GM19395 (cell line): ENCODE measurements around the gene HBA2.
"Not testable (repeated sequence)": the region's sequence is repeated elsewhere in the genome, so short reads cannot be mapped to it uniquely, and the experiment has no call there.

Source experiments
- ATAC-seq: cut with Tn5 transposase; IDR thresholded peaks from one replicate; pipeline ENCODE4 v1.9.1; 2021; ENCODE audit warnings: mild to moderate bottlenecking, moderate library complexity; ENCODE audit not compliant: unreplicated experiment

HBA2 gene

DNA sequence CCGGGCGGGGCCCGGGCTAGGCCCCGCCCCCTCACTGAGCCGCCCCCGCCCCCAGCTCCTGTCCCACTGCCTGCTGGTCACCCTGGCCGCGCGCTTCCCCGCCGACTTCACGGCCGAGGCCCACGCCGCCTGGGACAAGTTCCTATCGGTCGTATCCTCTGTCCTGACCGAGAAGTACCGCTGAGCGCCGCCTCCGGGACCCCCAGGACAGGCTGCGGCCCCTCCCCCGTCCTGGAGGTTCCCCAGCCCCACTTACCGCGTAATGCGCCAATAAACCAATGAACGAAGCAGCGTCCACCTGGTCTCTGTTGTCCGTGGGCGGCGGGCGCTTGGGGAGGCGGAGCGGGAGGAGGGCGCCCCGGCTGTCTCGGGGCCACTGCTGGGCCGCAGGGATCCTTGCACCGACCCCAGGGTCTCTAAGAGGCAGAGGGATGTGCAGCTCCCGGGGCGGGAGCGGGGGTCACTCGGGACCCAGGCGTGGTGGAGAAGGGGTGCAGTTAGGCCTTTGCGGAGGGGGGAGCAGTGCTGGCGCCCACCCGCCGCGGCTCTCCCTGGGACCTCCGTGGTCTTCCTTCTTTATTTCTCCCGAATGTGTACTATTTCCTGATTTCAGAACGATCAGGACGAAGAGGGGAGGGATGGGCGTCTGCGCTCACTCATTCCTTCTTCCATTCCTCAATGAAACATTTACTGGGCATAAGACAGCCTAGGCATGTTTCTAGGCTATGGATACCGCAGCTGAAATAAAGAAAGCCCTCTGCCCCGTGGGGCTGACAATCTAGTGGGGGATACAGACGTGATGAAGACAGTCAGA, 18.3 kb upstream of the HBA2 start:
- no peak for ATAC-seq

DNA sequence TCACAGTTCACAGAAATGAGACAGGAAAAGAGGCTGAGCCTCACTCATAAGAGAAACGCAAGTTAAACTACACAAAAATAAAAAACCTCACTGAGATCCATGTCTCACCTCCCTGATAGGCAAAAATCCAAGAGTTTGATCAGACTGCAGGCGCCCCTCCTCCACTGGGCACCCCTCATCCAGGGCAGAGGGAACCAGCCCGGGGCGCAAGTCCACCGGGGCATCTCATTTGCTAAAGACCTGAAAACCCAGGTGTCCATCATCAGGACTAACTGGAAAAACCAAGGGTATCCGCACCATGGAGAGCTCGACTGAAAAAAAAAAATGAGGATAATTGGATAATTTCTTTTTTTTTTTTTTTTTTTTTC, 17.7 kb upstream of the HBA2 start:
- ATAC-seq = no peak

DNA sequence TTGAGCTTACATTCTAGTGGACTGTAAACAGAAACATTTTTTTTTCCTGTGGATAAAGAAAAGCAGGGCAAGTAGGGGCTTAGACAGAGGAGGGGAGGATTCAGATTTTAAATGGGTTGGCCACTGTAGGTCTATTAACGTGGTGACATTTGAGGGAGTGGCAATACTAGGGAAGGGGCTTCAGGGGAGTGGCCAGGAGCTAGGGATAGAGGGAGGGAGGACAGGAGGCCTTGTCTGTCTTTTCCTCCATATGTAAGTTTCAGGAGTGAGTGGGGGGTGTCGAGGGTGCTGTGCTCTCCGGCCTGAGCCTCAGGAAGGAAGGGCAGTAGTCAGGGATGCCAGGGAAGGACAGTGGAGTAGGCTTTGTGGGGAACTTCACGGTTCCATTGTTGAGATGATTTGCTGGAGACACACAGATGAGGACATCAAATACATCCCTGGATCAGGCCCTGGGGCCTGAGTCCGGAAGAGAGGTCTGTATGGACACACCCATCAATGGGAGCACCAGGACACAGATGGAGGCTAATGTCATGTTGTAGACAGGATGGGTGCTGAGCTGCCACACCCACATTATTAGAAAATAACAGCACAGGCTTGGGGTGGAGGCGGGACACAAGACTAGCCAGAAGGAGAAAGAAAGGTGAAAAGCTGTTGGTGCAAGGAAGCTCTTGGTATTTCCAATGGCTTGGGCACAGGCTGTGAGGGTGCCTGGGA, 13.4 kb upstream of the HBA2 start:
- no peak for ATAC-seq

DNA sequence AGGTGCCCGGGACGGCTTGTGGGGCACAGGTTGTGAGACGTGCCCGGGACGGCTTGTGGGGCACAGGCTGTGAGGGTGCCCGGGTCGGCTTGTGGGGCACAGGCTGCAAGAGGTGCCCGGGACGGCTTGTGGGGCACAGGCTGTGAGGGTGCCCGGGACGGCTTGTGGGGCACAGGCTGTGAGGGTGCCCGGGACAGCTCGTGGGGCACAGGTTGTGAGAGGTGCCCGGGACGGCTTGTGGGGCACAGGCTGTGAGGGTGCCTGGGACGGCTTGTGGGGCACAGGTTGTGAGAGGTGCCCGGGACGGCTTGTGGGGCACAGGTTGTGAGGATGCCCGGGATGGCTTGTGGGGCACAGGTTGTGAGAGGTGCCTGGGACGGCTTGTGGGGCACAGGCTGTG, 12.4 kb upstream of the HBA2 start:
- not testable (repeated sequence) for ATAC-seq

DNA sequence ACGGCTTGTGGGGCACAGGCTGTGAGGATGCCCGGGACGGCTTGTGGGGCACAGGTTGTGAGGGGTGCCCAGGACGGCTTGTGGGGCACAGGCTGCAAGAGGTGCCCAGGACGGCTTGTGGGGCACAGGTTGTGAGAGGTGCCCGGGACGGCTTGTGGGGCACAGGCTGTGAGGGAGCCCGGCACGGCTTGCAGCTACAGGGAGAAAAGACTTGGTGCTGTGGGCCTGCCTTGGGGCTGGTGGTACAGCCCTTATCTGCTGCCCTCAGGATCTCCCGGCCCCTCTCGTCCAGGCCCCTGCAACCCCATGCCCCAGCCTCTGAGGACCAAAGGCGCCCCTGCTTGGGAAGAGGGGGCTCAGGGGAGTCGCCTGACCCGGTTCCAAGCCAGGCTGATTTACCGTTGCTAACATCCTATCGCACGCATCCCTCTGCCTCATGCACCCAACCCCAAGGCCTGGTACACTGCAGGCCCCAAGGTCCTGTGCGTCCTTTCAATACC, 11.9 kb upstream of the HBA2 start:
- ATAC-seq = no peak

DNA sequence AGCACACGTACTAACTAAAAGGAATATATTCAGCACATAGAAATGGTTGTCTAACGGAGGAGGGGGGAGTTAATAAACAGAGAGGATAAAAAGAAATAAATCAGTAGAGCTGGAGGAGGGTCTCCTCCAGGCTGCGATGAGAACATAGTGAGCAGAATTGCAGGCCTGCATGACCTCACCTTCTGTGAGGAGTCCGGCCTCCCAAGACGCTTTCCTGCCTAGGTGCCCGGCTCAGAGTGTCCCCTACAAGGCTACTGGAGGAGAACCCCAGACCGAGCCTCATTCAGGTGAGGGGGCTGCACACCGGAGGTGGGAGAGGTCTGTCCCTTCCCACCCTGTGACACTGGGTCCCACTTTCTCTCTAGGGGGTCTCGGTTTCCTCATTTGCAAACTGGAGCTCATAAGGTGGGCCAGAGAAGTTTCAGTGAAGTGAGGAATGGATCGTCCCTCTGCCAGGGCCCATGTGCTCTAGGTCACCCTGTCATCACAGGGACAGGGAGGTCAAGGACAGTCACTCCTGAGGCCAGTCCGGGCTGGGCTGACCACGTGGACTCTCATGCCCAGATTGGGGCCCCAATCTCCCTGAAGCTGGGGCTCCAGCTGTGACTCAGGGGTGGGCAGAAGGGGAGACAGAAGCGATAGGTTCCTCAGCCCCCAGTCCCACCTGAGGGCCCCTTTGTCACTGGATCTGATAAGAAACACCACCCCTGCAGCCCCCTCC, 10.2 kb upstream of the HBA2 start:
- no peak for ATAC-seq

DNA sequence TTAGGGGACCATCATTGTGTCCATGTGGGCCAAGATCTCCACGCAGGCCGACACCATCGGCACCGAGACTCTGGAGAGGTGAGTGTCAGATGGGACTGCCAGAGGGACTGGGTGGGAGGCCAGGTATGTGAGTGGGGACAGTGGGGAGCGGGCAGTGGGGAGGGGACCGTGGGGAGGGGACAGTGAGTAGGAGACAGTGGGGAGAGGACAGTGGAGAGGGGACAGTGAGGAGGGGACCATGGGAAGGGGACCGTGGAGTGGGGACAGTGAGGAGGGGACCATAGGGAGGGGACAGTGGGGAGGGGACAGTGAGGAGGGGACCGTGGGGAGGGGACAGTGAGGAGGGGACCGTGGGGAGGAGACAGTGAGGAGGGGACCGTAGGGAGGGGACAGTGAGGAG, 9.5 kb upstream of the HBA2 start:
- not testable (repeated sequence) for ATAC-seq

DNA sequence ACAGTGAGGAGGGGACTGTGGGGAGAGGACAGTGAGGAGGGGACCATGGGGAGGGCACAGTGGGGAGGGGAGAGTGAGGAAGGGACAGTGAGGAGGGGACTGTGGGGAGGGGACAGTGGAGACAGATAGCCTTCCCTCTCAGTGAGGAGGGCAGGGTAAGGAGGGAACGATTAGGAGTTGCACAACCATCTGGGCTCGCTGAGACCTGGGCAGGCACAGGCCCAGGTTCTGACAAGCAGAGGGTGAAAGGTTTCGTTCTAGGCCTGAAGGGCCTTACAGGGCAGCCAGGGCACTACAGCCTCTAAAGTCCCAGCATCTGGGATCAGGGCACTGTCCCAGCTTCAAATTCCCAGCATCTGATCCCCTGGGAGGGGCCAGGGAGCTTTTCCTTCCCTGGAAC, 9.0 kb upstream of the HBA2 start:
- ATAC-seq = not testable (repeated sequence)

DNA sequence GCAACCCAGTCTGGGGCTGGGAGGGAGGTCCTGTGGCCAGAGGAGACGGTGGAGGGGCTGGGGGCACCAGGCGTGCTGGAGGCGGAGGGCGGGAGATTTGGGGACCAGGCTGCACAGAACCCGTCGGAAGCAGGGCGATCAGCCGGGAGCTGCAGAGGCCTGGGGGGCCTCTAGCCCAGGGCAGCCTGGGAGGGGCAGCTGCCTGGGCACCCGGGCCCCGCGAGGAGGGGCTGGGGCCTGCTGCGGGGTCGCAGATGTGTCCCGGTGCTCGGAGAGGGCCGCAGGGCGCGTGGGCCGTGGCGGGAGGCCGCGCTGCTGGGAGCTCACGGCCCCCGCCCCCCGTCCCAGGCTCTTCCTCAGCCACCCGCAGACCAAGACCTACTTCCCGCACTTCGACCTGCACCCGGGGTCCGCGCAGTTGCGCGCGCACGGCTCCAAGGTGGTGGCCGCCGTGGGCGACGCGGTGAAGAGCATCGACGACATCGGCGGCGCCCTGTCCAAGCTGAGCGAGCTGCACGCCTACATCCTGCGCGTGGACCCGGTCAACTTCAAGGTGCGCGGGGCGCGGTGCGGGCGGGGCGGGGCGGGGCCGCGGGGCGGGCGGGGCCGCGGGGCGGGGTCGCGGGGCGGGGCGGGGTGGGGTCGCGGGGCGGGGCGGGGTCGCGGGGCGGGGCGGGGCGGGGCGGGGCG, 8.4 kb upstream of the HBA2 start:
- not testable (repeated sequence) for ATAC-seq

DNA sequence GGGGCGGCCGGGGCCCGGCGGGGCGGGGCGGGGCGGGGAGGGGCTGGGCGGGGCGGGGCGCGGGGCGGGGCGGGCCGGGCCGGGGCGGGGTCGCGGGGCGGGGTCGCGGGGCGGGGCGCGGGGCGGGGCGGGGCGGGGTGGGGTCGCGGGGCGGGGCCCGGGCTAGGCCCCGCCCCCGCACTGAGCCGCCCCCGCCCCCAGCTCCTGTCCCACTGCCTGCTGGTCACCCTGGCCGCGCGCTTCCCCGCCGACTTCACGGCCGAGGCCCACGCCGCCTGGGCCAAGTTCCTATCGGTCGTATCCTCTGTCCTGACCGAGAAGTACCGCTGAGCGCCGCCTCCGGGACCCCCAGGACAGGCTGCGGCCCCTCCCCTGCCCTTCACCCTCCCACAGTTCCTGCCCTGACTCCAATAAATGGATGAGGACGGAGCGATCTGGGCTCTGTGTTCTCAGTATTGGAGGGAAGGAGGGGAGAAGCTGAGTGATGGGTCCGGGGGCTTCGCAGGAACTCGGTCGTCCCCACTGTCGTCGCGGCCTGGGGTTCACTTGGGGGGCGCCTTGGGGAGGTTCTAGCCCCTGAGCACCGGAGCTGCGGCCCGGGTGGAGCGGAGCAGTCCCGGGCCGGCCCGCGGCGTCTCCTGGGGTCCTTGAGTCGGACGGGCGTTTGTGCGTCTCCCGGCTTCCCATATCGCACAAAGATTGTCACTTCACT, 7.7 kb upstream of the HBA2 start:
- no peak for ATAC-seq

DNA sequence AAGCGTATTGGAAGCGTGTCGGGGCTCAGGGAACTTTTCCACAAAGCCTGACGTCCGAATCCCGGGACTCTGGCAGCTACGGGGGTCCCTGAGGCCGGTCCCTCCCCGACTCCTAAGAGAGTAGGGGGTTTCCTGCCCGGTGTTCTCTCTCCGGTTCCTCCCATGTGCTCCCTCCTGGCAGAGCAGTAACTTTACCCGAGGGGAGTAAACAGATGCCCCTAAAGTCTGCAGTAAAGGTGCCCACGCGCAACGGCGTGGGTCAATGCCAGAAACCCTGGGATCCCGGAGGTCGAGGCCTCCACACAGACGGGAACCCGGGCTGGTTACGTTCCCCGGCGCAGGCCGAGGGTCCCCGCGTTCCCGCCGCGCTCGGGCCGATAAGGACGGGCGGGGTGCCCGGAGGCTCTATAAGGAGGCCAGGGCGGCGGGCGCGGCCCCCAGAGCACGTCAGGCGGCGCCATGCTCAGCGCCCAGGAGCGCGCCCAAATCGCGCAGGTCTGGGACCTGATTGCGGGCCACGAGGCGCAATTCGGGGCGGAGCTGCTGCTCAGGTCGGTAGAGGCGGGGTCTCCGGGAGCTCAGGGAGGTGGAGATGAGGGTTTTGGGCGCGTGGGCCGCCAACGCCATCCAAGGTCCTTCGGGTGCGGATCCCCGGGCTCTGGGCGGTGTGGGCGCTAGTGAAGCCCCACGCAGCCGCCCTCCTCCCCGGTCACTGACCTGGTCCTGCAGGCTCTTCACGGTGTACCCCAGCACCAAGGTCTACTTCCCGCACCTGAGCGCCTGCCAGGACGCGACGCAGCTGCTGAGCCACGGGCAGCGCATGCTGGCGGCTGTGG, 6.9 kb upstream of the HBA2 start, which contains the start of gene HBM:
Gene HBM (plus strand): TSS at position 440 of the 836 bp plus-strand sequence. CDS start 20 bp downstream, at position 460.
- ATAC-seq = no peak

DNA sequence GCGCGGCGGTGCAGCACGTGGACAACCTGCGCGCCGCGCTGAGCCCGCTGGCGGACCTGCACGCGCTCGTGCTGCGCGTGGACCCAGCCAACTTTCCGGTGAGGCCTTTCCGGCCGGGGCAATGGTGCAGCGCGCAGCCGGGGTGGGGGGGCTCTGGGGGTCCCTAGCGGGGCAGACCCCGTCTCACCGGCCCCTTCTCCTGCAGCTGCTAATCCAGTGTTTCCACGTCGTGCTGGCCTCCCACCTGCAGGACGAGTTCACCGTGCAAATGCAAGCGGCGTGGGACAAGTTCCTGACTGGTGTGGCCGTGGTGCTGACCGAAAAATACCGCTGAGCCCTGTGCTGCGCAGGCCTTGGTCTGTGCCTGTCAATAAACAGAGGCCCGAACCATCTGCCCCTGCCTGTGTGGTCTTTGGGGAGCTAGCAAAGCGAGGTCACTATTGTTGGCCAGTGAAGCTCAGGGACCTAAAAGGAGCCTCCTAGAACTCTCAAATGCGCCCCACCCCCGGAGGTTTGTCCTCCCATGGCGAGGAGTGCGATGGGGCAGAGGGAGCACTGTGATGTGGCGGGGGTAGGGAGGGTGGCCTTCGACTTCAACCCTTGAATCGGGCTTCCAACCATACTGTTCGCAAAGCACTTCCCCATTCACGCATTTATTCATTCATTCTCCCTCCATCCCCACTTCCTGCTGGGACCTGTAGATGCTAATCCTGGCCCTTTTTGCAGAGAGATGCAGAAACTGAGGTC, 6.1 kb upstream of the HBA2 start:
- ATAC-seq = no peak

DNA sequence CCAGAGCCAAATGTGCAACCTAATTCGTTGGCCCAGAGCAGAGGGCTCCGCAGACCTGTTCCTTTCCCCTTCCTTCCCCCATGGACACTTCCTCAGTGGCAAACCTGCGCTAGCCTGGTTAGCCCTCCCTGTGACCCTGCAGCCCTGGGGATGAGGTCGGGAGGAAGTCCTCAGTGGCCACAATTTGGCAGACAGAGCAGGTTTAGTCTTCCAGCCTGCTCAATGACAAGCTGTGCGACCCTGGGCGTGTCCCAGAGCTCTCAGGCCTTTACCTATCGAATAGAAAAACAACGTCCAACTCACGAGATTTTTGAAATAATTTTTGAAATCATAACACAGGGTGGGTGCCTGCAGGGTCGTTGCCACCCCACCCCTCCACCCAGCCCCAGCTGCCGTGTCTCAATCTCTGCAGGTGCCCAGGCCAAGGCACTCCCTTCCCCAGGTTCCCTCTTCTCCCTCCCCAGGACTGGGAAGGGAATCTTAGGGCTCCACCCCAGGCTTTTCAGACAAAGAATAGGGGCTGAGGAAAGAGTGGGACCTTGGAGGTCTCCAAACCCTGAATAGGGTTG, 5.5 kb upstream of the HBA2 start:
- no peak for ATAC-seq

DNA sequence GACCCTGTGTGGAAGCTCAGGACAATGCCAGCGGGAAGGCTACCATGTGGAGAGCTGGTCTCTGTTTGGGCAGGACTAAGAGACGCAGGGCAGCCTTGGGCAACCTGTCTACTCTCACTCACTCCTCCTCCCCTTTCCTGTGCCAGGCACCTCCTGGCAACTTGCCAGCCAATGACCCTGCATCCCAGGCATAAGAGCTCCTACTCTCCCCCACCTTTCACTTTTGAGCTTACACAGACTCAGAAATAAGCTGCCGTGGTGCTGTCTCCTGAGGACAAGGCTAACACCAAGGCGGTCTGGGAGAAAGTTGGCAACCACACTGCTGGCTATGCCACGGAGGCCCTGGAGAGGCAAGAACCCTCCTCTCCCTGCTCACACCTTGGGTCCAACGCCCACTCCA, 4.3 kb upstream of the HBA2 start:
- ATAC-seq = no peak

DNA sequence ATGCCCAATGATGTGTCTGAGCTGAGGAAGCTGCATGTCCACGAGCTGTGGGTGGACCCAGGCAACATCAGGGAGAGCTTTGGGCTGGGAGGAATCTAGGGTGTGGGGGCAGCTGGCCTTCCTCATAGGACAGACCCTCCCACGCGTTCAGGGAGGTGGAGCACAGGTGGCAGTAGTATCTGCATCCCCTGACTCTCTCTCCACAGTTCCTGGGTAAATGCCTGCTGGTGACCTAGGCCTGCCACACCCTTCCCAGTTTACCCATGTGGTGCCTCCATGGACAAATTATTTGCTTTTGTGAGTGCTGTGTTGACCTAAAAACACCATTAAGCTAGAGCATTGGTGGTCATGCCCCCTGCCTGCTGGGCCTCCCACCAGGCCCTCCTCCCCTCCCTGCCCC, 3.7 kb upstream of the HBA2 start:
- ATAC-seq = no peak

DNA sequence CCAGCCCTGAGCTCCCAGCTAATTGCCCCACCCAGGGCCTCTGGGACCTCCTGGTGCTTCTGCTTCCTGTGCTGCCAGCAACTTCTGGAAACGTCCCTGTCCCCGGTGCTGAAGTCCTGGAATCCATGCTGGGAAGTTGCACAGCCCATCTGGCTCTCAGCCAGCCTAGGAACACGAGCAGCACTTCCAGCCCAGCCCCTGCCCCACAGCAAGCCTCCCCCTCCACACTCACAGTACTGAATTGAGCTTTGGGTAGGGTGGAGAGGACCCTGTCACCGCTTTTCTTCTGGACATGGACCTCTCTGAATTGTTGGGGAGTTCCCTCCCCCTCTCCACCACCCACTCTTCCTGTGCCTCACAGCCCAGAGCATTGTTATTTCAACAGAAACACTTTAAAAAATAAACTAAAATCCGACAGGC, 2.6 kb upstream of the HBA2 start:
- not testable (repeated sequence) for ATAC-seq

DNA sequence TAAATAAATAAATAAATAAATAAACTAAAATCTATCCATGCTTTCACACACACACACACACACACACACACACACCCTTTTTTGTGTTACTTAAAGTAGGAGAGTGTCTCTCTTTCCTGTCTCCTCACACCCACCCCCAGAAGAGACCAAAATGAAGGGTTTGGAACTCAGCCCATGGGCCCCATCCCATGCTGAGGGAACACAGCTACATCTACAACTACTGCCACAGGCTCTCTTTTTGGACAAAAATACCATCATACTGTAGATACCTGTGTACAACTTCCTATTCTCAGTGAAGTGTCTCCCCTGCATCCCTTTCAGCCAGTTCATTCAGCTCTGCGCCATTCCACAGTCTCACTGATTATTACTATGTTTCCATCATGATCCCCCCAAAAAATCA, 1.9 kb upstream of the HBA2 start:
- no peak for ATAC-seq

DNA sequence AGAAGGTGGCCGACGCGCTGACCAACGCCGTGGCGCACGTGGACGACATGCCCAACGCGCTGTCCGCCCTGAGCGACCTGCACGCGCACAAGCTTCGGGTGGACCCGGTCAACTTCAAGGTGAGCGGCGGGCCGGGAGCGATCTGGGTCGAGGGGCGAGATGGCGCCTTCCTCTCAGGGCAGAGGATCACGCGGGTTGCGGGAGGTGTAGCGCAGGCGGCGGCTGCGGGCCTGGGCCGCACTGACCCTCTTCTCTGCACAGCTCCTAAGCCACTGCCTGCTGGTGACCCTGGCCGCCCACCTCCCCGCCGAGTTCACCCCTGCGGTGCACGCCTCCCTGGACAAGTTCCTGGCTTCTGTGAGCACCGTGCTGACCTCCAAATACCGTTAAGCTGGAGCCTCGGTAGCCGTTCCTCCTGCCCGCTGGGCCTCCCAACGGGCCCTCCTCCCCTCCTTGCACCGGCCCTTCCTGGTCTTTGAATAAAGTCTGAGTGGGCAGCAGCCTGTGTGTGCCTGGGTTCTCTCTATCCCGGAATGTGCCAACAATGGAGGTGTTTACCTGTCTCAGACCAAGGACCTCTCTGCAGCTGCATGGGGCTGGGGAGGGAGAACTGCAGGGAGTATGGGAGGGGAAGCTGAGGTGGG, 657 bp downstream of the HBA2 start:
- ATAC-seq = not testable (repeated sequence)
